Fibroblast of lung (primary cell): ENCODE data around the gene SCN1B.

ENCODE experiments used
- EZH2 ChIP-seq: IDR thresholded peaks from 2 replicates; pipeline ENCODE4 v1.5.1; 2012; ENCODE audit warnings: low read length, control low read depth, mild to moderate bottlenecking; ENCODE audit errors: missing control alignments
- TF ChIP-seq, protein P1 (sequence below), 2 donors: IDR thresholded peaks in 1 of 2; conservative IDR thresholded peaks in 1 of 2; 1 replicate in 1 of 2; 2 replicates in 1 of 2; pipeline ENCODE4 v1.5.1; 2011 to 2012; ENCODE audit warnings: low read length in 2 of 2, control low read depth in 1 of 2, inconsistent platforms in 1 of 2, low read depth in 1 of 2, mild to moderate bottlenecking in 1 of 2

DNA sequence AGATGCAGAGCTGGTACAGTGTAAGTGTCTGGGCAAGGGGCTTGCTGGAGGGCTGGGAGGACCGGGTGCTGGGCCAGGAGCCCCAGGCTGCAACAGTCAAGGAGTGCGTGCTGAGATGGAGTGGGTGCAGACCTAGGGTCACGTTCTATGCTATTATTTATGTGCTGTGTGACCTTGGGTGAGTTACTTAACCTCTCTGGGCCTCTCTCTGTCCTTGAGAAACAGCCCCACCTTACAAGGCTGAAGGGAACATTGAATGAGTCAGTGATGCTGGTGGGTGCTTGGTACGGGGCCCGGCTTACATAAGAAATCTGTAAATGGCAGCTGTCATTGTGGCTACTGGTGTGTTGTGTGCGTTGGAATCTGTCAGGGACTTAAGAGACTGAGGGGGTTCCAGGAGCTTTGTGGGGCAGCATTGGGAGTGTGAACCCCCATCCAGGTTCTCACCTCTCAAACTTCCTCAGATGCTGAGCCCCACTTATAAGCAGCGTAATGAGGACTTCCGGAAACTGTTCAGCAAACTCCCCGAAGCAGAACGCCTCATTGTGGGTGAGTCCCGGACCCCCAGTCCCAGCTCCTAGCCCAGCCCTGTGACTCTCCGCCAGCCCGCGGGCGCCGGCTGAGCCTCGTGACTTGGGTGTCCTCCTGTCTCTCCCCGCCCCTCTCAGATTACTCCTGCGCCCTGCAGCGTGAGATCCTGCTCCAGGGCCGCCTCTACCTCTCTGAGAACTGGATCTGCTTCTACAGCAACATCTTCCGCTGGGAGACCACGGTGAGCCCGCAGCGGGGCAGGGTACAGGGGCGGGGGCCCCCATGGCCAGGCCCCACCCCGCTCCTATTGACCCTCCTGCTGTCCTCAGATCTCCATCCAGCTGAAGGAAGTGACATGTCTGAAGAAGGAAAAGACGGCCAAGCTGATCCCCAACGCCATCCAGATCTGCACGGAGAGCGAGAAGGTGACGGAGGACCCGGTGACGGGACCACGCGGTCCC, 20.6 kb upstream of the SCN1B start:
- TF ChIP-seq, protein P1, sequence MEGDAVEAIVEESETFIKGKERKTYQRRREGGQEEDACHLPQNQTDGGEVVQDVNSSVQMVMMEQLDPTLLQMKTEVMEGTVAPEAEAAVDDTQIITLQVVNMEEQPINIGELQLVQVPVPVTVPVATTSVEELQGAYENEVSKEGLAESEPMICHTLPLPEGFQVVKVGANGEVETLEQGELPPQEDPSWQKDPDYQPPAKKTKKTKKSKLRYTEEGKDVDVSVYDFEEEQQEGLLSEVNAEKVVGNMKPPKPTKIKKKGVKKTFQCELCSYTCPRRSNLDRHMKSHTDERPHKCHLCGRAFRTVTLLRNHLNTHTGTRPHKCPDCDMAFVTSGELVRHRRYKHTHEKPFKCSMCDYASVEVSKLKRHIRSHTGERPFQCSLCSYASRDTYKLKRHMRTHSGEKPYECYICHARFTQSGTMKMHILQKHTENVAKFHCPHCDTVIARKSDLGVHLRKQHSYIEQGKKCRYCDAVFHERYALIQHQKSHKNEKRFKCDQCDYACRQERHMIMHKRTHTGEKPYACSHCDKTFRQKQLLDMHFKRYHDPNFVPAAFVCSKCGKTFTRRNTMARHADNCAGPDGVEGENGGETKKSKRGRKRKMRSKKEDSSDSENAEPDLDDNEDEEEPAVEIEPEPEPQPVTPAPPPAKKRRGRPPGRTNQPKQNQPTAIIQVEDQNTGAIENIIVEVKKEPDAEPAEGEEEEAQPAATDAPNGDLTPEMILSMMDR (conservative IDR thresholded peaks at IDR 0.05 in 1 of 2, IDR thresholded peaks at IDR 0.05 in 1 of 2; ENCODE audit: low read depth in 1 of 2, low read length in 2 of 2), result no peak
- TF ChIP-seq EZH2, result no peak
